Vagina (tissue), 2 donors: ENCODE data around the gene SMIM31.

Experiments used
- CTCF ChIP-seq, 3 experiments: fragments of 450-650 bp in 2 of 3; fragments of 200-600 bp in 1 of 3; sonication (generic) in 1 of 3; IDR thresholded peaks; one replicate each; pipeline ENCODE4 v1.5.1; 2017 to 2019; ENCODE audit warnings: antibody characterized with exemption in 3 of 3, mild to moderate bottlenecking in 2 of 3, moderate library complexity in 2 of 3
- POLR2A ChIP-seq, 2 donors: fragments of 450-650 bp; IDR thresholded peaks; one replicate each; pipeline ENCODE4 v1.6.1; 2017; ENCODE audit warnings: antibody characterized with exemption in 2 of 2, mild to moderate bottlenecking in 2 of 2, moderate library complexity in 2 of 2
- POLR2AphosphoS5 ChIP-seq, 2 donors: sonication (generic); formaldehyde crosslinking; IDR thresholded peaks; one replicate each; pipeline ENCODE4 v1.9.0; 2017; ENCODE audit warnings: antibody characterized with exemption in 2 of 2, mild to moderate bottlenecking in 2 of 2, low read depth in 1 of 2; ENCODE audit not compliant: insufficient read depth in 1 of 2

GRCh38 chr4:164802301-164802901 is 48.5 kb downstream of the SMIM31 start:
- TF ChIP-seq CTCF (IDR thresholded peaks at IDR 0.05), result no peak
- TF ChIP-seq POLR2A (IDR thresholded peaks at IDR 0.05), result no peak
- no peak for TF ChIP-seq POLR2AphosphoS5 (IDR thresholded peaks at IDR 0.05; ENCODE audit: insufficient read depth in 1 of 2, low read depth in 1 of 2)
